ENCODE results near the gene COL6A1.
A peak's percentile ranks its signal among the peaks of the same experiment; 100 is the strongest.

COL6A1 gene

DNA sequence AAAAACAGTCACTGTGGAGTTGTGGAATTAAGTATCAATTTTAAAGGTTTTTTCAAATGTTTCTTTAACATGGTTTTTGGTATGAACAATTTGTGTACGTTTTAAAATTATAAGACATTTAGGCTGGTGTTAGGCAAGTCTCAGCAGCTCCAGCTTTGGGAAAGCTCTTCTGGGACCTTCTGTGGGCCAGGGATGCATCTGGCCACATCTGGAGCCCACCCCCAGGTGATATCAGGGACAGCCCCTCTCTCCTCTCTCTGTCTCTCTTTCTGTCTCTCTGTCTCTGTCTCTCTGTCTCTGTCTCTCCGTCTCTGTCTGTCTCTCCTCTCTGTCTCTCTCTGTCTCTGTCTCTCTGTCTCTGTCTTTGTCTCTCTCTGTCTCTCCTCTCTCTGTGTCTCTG lies 1.3 kb upstream of the COL6A1 start:
- H3K79me1 ChIP-seq (ENCODE audit: low read length), result peaks cover 7% of the 10 kb centered on the region
- no peak overlapping the region for H4K8ac ChIP-seq (ENCODE audit: low read depth, low read length)
- no peak overlapping the region for H2BK12ac ChIP-seq (ENCODE audit: low read length)
- H3K4me2 ChIP-seq (ENCODE audit: low read length), result no peak overlapping the region
- H2BK5ac ChIP-seq (ENCODE audit: low read depth, low read length, poor library complexity), result no peak overlapping the region
- H2AFZ ChIP-seq (ENCODE audit: insufficient read depth, low read length, poor library complexity), result no peak overlapping the region
- peaks cover 9 to 23% of the 10 kb centered on the region in 2 experiments for H3K4me1 ChIP-seq (ENCODE audit: control insufficient read depth in 1 of 2, insufficient read depth in 2 of 2, low read length in 2 of 2)
- no peak overlapping the region for H3K27ac ChIP-seq (ENCODE audit: low read depth, low read length)
- no peaks in the 10 kb centered on the region for H3K9me3 ChIP-seq (ENCODE audit: insufficient read depth, low read depth, low read length)
- no peak overlapping the region for H4K91ac ChIP-seq (ENCODE audit: low read depth, low read length)
- no peak overlapping the region for H3K4ac ChIP-seq (ENCODE audit: low read depth, low read length)
- no peak for DNase-seq
- no peak overlapping the region for H4K12ac ChIP-seq (ENCODE audit: low read depth, low read length)
- no peak overlapping the region for H3K14ac ChIP-seq (ENCODE audit: low read length)
- no peak overlapping the region for H3K4me3 ChIP-seq (ENCODE audit: low read depth, low read length)
- H2AK5ac ChIP-seq (ENCODE audit: low read length), result no peak overlapping the region
- H3K23ac ChIP-seq (ENCODE audit: low read length), result no peak overlapping the region
- H2BK120ac ChIP-seq (ENCODE audit: insufficient read depth, low read length, poor library complexity), result no peak overlapping the region
- no peak overlapping the region for H3K18ac ChIP-seq (ENCODE audit: low read length)
- H3K36me3 ChIP-seq (ENCODE audit: control insufficient read depth in 1 of 2, insufficient read depth in 2 of 2, low read length in 2 of 2), result no peaks in the 10 kb centered on the region
- H3K27me3 ChIP-seq (ENCODE audit: insufficient read depth, low read length), result peaks cover 6% of the 10 kb centered on the region
- H3K9ac ChIP-seq (ENCODE audit: low read length), result no peak overlapping the region
- 100% methylated on average over 1 of the region's 2 CpGs for WGBS (ENCODE audit: extremely low coverage, insufficient coverage, insufficient read length)
- no peaks in the 10 kb centered on the region for H3K79me2 ChIP-seq (ENCODE audit: control insufficient read depth, insufficient read depth, low read length, poor library complexity)

DNA sequence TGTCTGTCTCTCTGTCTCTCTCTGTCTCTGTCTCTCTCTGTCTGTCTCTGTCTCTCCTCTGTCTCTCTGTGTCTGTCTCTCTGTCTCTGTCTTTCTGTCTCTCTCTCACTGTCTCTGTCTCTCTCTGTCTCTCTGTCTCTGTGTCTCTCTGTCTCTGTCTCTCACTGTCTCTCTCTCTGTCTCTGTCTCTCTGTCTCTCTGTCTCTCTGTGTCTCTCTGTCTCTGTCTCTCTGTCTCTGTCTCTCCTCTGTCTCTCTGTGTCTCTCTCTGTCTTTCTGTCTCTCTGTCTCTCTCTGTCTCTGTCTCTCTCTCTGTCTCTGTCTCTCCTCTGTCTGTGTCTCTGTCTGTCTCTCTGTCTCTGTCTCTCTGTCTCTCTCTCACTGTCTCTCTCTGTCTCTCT lies 873 bp upstream of the COL6A1 start:
- Histone ChIP-seq H4K12ac (ENCODE audit: low read depth, low read length) (no peak overlapping the region), H2BK5ac (ENCODE audit: low read depth, low read length, poor library complexity) (no peak overlapping the region), H3K18ac (ENCODE audit: low read length) (no peak overlapping the region), H4K91ac (ENCODE audit: low read depth, low read length) (no peak overlapping the region), H3K79me1 (ENCODE audit: low read length) (peaks cover 6% of the 10 kb centered on the region), H4K8ac (ENCODE audit: low read depth, low read length) (no peak overlapping the region), H3K9ac (ENCODE audit: low read length) (no peak overlapping the region), H3K4me1 (ENCODE audit: control insufficient read depth in 1 of 2, insufficient read depth in 2 of 2, low read length in 2 of 2) (peaks cover 8 to 22% of the 10 kb centered on the region in 2 experiments), H3K14ac (ENCODE audit: low read length) (no peak overlapping the region), H2AK5ac (ENCODE audit: low read length) (no peak overlapping the region), H3K36me3 (ENCODE audit: control insufficient read depth in 1 of 2, insufficient read depth in 2 of 2, low read length in 2 of 2) (no peaks in the 10 kb centered on the region), H3K4me2 (ENCODE audit: low read length) (peak overlapping the region; percentile 53), H2BK12ac (ENCODE audit: low read length) (no peak overlapping the region), H3K4me3 (ENCODE audit: low read depth, low read length) (no peak overlapping the region), H3K27ac (ENCODE audit: low read depth, low read length) (no peak overlapping the region), H2BK120ac (ENCODE audit: insufficient read depth, low read length, poor library complexity) (no peak overlapping the region), H3K9me3 (ENCODE audit: insufficient read depth, low read depth, low read length) (no peaks in the 10 kb centered on the region), H2AFZ (ENCODE audit: insufficient read depth, low read length, poor library complexity) (no peak overlapping the region), H3K4ac (ENCODE audit: low read depth, low read length) (no peak overlapping the region), H3K27me3 (ENCODE audit: insufficient read depth, low read length) (peaks cover 5% of the 10 kb centered on the region), H3K79me2 (ENCODE audit: control insufficient read depth, insufficient read depth, low read length, poor library complexity) (no peaks in the 10 kb centered on the region), H3K23ac (ENCODE audit: low read length) (no peak overlapping the region)
- no peak for DNase-seq

DNA sequence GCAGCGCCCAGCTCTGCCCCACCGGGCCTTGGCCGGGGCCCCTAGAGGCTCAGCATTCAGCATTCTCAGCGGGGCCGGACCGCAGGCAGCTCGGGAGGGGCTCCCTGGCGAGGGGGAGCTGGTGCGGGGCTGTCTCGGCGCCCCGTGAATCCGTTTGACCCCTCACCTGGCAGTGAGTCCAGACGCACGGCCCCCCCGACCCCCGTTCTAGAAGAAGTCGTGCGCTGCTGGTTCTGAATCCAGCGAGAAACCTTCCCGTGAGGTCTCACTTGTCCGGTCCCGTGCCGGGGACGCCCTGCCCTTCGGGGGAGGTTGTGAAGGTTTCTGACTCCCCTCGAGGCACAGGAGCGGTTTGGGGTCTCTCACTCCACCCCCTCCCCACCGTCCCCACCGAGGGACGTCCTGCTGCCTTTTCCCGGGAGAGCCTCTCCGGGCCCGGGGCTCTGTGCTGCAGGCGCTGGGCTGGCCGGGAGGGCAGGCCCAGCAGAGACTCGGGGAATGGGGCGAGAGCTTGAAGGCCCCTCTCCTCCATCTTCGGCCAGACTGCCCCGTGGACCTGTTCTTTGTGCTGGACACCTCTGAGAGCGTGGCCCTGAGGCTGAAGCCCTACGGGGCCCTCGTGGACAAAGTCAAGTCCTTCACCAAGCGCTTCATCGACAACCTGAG lies 655 bp downstream of the COL6A1 start:
- H3K4me1 ChIP-seq (ENCODE audit: control insufficient read depth in 1 of 2, insufficient read depth in 2 of 2, low read length in 2 of 2), result peaks cover 7 to 20% of the 10 kb centered on the region in 2 experiments
- no peak overlapping the region for H2BK120ac ChIP-seq (ENCODE audit: insufficient read depth, low read length, poor library complexity)
- no peak overlapping the region for H3K4ac ChIP-seq (ENCODE audit: low read depth, low read length)
- peaks cover 2 to 5% of the 10 kb centered on the region in 2 experiments for H3K36me3 ChIP-seq (ENCODE audit: control insufficient read depth in 1 of 2, insufficient read depth in 2 of 2, low read length in 2 of 2)
- DNase-seq, result no peak
- H3K79me1 ChIP-seq (ENCODE audit: low read length), result peaks cover 6% of the 10 kb centered on the region
- H3K18ac ChIP-seq (ENCODE audit: low read length), result peak overlapping the region; percentile 7
- peak overlapping the region; percentile 57 for H3K9ac ChIP-seq (ENCODE audit: low read length)
- peak overlapping the region; percentile 76 for H4K8ac ChIP-seq (ENCODE audit: low read depth, low read length)
- no peak overlapping the region for H2BK5ac ChIP-seq (ENCODE audit: low read depth, low read length, poor library complexity)
- H3K23ac ChIP-seq (ENCODE audit: low read length), result no peak overlapping the region
- H3K14ac ChIP-seq (ENCODE audit: low read length), result peak overlapping the region; percentile 13
- H3K27ac ChIP-seq (ENCODE audit: low read depth, low read length), result no peak overlapping the region
- H3K4me3 ChIP-seq (ENCODE audit: low read depth, low read length), result peak overlapping the region; percentile 71
- no peaks in the 10 kb centered on the region for H3K79me2 ChIP-seq (ENCODE audit: control insufficient read depth, insufficient read depth, low read length, poor library complexity)
- H3K9me3 ChIP-seq (ENCODE audit: insufficient read depth, low read depth, low read length), result peaks cover 1% of the 10 kb centered on the region
- H4K12ac ChIP-seq (ENCODE audit: low read depth, low read length), result no peak overlapping the region
- H2BK12ac ChIP-seq (ENCODE audit: low read length), result no peak overlapping the region
- H2AFZ ChIP-seq (ENCODE audit: insufficient read depth, low read length, poor library complexity), result peak overlapping the region; percentile 2
- no peak overlapping the region for H2AK5ac ChIP-seq (ENCODE audit: low read length)
- H4K91ac ChIP-seq (ENCODE audit: low read depth, low read length), result peak overlapping the region; percentile 1
- peak overlapping the region; percentile 86 for H3K4me2 ChIP-seq (ENCODE audit: low read length)
- WGBS (ENCODE audit: extremely low coverage, insufficient coverage, insufficient read length), result no CpG with 5 or more reads among the region's 45 CpGs
- H3K27me3 ChIP-seq (ENCODE audit: insufficient read depth, low read length), result peaks cover 5% of the 10 kb centered on the region

DNA sequence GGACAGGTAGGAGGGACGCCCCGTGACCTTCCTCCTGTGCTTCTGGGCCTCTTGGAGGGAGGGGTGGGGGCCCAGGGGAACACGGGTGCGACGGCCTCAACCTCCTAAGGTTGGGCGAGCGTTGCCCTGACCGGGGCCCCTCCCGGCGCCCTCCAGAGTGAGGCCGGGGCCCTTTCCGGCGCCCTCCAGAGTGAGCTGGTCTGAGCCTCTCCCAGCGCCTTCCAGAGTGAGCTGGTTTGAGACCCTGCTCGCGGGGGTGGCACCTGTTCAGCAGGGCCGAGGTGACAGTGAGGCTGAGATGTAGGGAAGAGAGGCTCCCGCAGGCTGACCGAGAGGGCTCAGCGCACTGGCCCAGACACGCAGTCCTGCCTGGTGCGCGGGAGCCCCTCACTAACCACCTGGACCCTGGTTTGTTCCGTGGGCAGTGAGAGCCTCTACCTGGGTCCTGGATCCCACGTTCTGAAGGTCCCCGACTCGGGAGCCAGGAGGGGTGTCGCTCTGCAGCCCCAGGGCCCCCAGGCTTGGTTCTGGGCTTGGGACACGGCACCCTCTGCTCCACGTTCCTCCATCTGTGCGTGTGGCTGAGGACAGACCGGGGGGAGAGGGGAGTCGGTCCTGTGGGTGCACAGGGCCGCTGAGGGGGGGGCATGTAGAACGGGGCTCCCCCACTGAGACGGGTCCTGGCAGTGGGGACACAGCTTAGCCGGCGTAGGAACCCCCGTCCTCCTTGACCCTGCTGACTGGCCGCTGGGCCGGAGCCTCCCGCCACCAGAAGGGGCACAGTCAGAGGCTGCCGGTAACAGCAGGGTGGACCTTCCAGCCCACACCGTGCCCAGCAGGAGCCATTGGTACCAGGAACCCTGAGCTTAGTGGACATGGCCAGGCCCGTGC lies 1.4 kb downstream of the COL6A1 start:
- Histone ChIP-seq H2BK12ac (ENCODE audit: low read length) (no peak overlapping the region), H3K14ac (ENCODE audit: low read length) (no peak overlapping the region), H4K8ac (ENCODE audit: low read depth, low read length) (no peak overlapping the region), H3K79me1 (ENCODE audit: low read length) (peaks cover 6% of the 10 kb centered on the region), H3K36me3 (ENCODE audit: control insufficient read depth in 1 of 2, insufficient read depth in 2 of 2, low read length in 2 of 2) (peaks cover 4 to 6% of the 10 kb centered on the region in 2 experiments), H4K91ac (ENCODE audit: low read depth, low read length) (no peak overlapping the region), H3K4ac (ENCODE audit: low read depth, low read length) (no peak overlapping the region), H3K23ac (ENCODE audit: low read length) (no peak overlapping the region), H2BK120ac (ENCODE audit: insufficient read depth, low read length, poor library complexity) (no peak overlapping the region), H3K9me3 (ENCODE audit: insufficient read depth, low read depth, low read length) (peaks cover 2% of the 10 kb centered on the region), H3K27me3 (ENCODE audit: insufficient read depth, low read length) (peaks cover 5% of the 10 kb centered on the region), H2BK5ac (ENCODE audit: low read depth, low read length, poor library complexity) (no peak overlapping the region), H2AK5ac (ENCODE audit: low read length) (no peak overlapping the region), H3K9ac (ENCODE audit: low read length) (no peak overlapping the region), H2AFZ (ENCODE audit: insufficient read depth, low read length, poor library complexity) (no peak overlapping the region), H3K4me2 (ENCODE audit: low read length) (peak overlapping the region; percentile 86), H3K4me1 (ENCODE audit: control insufficient read depth in 1 of 2, insufficient read depth in 2 of 2, low read length in 2 of 2) (peaks cover 5 to 16% of the 10 kb centered on the region in 2 experiments), H4K12ac (ENCODE audit: low read depth, low read length) (no peak overlapping the region), H3K27ac (ENCODE audit: low read depth, low read length) (no peak overlapping the region), H3K18ac (ENCODE audit: low read length) (no peak overlapping the region), H3K4me3 (ENCODE audit: low read depth, low read length) (no peak overlapping the region), H3K79me2 (ENCODE audit: control insufficient read depth, insufficient read depth, low read length, poor library complexity) (no peaks in the 10 kb centered on the region)
- no CpG with 5 or more reads among the region's 45 CpGs for WGBS (ENCODE audit: extremely low coverage, insufficient coverage, insufficient read length)
- no peak for DNase-seq

All from trophoblast cell (in vitro differentiated cells and primary cell).